Amygdala (tissue), 56 donors: ENCODE measurements around the gene CLEC6A.
"Not testable (repeated sequence)": the region's sequence is repeated elsewhere in the genome, so short reads cannot be mapped to it uniquely, and the experiment has no call there.

ENCODE experiments used
- DNase-seq, 56 donors: peaks; one replicate each; lab custom pipeline; 2025; lab: John Stamatoyannopoulos, UW

The CLEC6A gene

GRCh38 chr12:8455727-8456360 lies at the start of gene CLEC6A:
Gene CLEC6A, plus strand, starts transcription at chr12:8455962. Its CDS starts 150 bp downstream, at chr12:8456112.
- DNase-seq = no peak

GRCh38 chr12:8419576-8419975 lies 36.2 kb upstream of the CLEC6A start:
- DNase-seq = not testable (repeated sequence)

- no peak for DNase-seq
Observed at GRCh38 chr12:8420506-8420905, 35.3 kb upstream of the CLEC6A start.

- not testable (repeated sequence) for DNase-seq
Observed at GRCh38 chr12:8444536-8445278, 11.1 kb upstream of the CLEC6A start.

- DNase-seq = no peak
Observed at GRCh38 chr12:8445731-8446130, 10.0 kb upstream of the CLEC6A start.

- DNase-seq = no peak
Observed at GRCh38 chr12:8446642-8447547, 8.9 kb upstream of the CLEC6A start.

- DNase-seq = no peak
Observed at GRCh38 chr12:8449355-8449859, 6.4 kb upstream of the CLEC6A start.

GRCh38 chr12:8452036-8452435 lies 3.7 kb upstream of the CLEC6A start:
- DNase-seq = no peak

GRCh38 chr12:8453021-8453513 lies 2.7 kb upstream of the CLEC6A start:
- no peak for DNase-seq

- DNase-seq = no peak
Observed at GRCh38 chr12:8453796-8454195, 2.0 kb upstream of the CLEC6A start.

- DNase-seq = no peak
Observed at GRCh38 chr12:8455271-8455670, 491 bp upstream of the CLEC6A start.

GRCh38 chr12:8461426-8461825 lies 5.7 kb downstream of the CLEC6A start:
- no peak for DNase-seq

GRCh38 chr12:8465301-8465996 lies 9.7 kb downstream of the CLEC6A start:
- no peak for DNase-seq

GRCh38 chr12:8466241-8466640 lies 10.5 kb downstream of the CLEC6A start:
- DNase-seq = no peak

GRCh38 chr12:8471090-8471489 lies 15.3 kb downstream of the CLEC6A start:
- DNase-seq = no peak

GRCh38 chr12:8475508-8476203 lies 19.9 kb downstream of the CLEC6A start:
- DNase-seq = no peak

- DNase-seq = no peak
Observed at GRCh38 chr12:8482571-8483061, 26.9 kb downstream of the CLEC6A start.

- no peak for DNase-seq
Observed at GRCh38 chr12:8483079-8483478, 27.3 kb downstream of the CLEC6A start.
